Umbilical cord (tissue), 2 donors: Measurements from ENCODE around the gene DDR1. TPM values are rescaled to one million over a fixed set of nuclear protein-coding genes. Genes with fewer than 3 reads are reported as not detected.
"Not testable (repeated sequence)": the region's sequence is repeated elsewhere in the genome, so short reads cannot be mapped to it uniquely, and the experiment has no call there.

Experiments used
- DNase-seq: peaks from one replicate; pipeline ENCODE4 v3.0.0-alpha.2; 2015; ENCODE audit warnings: low spot score
- total RNA-seq: library from RNA; depleted of rRNA; stranded (reverse); fragments of >200 nt; gene quantifications from one replicate; pipeline ENCODE4 v1.2.3, GENCODE V29; 2014; ENCODE audit warnings: low replicate concordance; ENCODE audit not compliant: insufficient read depth

The DDR1 gene
- total RNA-seq, 1 donor from 2014 or later, result 19.0 TPM

DNA sequence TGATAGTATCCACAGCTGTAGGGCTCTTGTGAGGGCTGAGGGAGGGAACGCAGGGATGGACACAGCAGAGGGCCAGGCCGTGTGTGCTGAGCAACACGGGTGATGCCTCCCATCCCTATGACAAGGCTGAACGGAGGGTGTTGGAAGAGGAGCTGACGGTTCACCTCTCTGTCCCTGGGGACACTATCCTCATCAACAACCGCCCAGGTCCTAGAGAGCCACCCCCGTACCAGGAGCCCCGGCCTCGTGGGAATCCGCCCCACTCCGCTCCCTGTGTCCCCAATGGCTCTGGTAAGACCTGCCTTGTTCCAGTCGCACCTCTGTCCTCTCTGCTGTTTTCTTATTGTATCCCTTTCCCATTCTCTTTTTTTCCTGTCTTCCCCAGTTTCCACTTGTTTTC lies 10.1 kb downstream of the DDR1 start:
- no peak for DNase-seq

DNA sequence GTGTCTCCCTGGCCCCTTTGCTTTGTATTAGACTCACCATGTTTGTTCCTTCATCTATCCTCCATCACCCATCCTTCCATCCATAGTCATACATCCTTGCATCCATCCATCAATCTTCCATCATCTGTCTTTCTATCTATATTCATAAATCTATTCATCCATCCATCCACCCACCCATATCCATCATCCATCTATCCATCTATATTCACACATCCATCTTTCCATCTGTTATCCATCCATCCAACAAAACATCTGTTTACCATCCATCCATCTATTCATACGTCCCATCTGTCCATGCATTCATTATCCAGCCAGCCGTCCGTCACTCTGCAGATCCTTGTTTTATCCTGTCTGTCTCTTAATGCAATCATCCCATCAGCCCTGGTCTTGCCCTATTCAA lies 10.6 kb downstream of the DDR1 start:
- DNase-seq, result no peak

DNA sequence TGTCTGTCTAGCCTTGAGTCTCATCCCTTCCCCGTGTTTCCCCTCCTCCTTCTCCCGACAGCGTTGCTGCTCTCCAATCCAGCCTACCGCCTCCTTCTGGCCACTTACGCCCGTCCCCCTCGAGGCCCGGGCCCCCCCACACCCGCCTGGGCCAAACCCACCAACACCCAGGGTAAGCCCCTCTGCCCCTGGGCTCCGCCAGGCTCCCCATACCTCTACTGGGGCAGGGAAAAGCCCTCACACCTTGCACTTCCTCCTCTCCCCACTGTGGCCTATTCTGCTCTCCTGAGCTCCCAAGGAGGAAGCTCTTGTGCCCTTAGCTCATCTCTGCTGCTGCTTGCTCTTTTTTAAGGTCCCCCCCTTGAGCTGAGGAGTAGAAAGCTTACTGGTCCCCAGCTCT lies 11.0 kb downstream of the DDR1 start:
- no peak for DNase-seq

DNA sequence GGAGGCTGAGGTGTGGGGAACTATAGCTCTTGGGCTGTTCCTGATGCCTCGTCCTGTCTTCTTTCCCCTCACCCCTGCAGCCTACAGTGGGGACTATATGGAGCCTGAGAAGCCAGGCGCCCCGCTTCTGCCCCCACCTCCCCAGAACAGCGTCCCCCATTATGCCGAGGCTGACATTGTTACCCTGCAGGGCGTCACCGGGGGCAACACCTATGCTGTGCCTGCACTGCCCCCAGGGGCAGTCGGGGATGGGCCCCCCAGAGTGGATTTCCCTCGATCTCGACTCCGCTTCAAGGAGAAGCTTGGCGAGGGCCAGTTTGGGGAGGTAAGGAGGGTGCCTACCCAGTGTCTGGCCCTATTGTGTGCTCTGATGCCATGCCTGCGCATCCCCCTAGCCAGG lies 12.2 kb downstream of the DDR1 start:
- no peak for DNase-seq

DNA sequence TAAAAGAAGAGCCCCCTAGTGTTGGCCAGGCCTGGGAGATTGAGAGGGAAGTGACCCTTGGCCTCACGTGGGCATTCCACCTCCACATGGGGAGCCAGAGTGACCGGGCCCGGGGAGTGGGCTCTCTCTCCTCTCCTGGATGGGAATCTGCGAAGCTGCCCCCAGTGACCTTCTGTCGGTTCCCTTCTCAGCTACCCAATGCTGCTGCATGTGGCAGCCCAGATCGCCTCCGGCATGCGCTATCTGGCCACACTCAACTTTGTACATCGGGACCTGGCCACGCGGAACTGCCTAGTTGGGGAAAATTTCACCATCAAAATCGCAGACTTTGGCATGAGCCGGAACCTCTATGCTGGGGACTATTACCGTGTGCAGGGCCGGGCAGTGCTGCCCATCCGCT lies 13.6 kb downstream of the DDR1 start:
- no peak for DNase-seq

GRCh38 chr6:30898750-30899360 lies 14.5 kb downstream of the DDR1 start:
- DNase-seq, result no peak

DNA sequence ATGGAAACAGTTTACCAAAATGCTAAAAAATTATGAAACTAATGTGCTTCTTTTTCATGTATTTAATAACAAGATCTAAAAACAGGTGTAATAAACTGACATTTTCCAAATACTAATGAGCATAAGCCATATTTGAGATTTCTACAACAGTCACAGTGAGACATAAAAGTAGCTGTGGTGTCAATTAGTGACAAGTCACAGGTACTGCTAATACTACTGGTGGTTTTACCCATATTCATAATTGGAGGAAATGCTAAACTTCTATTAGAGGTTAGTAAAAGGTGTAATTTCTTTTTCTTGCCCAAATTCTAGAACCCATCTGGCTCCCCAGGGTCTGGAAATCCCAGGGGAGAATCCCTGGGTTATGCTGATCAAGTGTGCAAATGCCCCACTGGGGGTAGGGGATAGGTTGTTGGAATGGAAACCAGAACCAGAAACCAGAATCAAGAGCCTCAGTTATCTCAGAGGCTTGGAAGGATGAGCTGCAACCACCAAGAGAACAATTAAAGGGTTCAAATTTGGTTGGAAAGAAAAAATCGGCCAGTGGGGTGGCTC lies 16.6 kb downstream of the DDR1 start:
- DNase-seq, result no peak

- no peak for DNase-seq
Observed at GRCh38 chr6:30901436-30901835, 17.1 kb downstream of the DDR1 start.

DNA sequence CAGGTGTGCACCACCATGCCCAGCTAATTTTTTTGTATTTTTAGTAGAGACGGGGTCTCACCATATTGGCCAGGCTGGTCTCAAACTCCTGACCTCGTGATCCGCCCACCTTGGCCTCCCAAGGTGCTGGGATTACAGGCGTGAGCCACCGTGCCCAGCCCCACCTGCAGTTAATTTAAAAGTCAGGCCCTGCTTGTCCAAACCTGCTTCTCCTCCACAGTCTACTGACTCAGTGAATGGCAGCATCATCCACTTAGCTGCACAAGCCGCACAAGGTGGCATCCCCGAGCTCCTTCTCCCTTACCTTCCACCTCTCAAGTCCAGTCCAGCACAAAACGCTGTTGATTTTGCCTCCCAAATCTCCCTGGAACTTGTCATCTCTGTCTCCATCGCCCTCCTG lies 17.9 kb downstream of the DDR1 start:
- not testable (repeated sequence) for DNase-seq

GRCh38 chr6:30902709-30903108 lies 18.4 kb downstream of the DDR1 start:
- DNase-seq, result no peak

GRCh38 chr6:30903236-30903635 lies 18.9 kb downstream of the DDR1 start:
- no peak for DNase-seq

DNA sequence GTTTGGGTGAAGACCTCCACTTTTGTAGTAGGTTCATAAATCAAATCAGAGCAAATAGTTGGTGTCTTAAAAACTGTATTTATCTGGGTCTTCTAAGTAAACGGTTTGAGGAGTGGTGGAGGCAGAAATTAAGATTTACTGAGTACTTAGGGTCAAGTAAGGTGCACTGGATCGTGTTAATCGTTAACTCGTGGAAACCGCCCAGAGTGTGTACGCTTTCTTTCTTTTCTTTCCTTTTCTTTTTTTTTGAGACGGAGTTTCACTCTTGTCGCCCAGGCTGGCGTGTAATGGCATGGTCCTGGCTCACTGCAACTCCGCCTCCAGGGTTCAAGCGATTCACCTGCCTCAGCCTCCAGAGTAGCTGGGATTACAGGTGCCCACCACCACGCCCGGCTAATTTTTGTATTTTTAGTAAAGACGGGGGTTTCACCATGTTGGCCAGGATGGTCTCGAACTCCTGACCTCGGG lies 23.0 kb downstream of the DDR1 start:
- DNase-seq, result not testable (repeated sequence)

DNA sequence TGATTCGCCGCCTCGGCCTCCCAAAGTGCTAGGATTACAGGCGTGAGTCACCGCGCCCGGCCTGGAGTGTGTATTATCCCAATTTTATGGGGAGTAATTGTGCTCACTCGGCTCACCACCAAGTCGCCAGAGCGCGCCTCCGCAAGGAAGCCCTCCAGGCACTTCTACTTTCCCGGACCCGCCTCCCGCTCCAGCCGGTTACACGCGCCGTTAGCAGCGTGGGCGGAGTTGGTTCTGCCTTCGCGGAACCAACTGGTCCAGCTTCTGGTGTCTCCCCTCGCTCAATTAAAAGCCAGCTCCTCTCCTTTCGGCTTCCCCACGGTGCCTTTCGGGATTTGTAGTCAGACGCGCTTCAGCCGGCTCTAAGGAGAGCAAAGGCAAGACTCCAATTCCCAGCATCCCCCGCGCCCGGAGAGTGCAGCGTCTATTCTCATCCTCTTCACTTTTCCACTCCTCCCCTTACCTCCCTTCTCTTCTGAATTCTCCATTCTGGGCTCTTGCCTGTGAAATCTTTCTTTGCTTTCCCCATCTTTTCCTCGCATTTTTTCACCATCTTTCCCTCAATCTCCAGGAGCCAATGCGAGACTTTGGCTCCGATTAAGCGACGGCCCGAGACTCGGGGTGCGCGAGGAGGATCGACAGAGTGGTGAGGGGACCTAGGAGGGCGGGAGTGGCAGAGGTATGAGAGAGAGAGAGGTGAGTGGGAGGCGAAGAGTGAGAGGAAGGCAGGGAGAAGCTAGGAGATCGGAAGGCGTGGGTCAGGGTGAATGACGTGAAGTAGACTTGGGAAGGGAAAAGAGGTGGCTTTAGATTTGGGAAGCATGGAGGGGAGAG lies 23.7 kb downstream of the DDR1 start, which contains the start of gene GTF2H4:
GTF2H4 (plus strand) TSS at position 450 of the 834 bp plus-strand sequence.
- peak; percentile 100 for DNase-seq

GRCh38 chr6:30908700-30909099 lies 24.4 kb downstream of the DDR1 start:
- DNase-seq, result no peak

DNA sequence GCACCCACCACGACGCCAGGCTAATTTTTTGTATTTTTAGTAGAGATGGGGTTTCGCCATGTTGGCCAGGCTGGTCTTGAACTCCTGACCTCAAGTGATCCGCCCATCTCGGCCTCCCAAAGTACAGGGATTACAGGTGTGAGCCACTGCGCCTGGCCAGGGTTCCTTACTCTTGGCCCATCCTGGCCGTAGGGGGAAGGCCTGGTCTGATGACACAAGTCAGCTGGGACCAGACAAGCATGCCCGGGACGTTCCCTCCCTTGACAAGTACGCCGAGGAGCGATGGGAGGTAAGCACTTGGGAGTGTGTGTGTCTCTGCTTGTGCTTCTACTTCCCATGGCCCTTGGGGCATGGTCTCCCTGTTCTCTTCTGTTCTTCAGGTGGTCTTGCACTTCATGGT lies 26.2 kb downstream of the DDR1 start:
- not testable (repeated sequence) for DNase-seq

- DNase-seq, result no peak
Observed at GRCh38 chr6:30912746-30913520, 28.6 kb downstream of the DDR1 start.

- DNase-seq, result no peak
Observed at GRCh38 chr6:30913721-30914075, 29.4 kb downstream of the DDR1 start.

DNA sequence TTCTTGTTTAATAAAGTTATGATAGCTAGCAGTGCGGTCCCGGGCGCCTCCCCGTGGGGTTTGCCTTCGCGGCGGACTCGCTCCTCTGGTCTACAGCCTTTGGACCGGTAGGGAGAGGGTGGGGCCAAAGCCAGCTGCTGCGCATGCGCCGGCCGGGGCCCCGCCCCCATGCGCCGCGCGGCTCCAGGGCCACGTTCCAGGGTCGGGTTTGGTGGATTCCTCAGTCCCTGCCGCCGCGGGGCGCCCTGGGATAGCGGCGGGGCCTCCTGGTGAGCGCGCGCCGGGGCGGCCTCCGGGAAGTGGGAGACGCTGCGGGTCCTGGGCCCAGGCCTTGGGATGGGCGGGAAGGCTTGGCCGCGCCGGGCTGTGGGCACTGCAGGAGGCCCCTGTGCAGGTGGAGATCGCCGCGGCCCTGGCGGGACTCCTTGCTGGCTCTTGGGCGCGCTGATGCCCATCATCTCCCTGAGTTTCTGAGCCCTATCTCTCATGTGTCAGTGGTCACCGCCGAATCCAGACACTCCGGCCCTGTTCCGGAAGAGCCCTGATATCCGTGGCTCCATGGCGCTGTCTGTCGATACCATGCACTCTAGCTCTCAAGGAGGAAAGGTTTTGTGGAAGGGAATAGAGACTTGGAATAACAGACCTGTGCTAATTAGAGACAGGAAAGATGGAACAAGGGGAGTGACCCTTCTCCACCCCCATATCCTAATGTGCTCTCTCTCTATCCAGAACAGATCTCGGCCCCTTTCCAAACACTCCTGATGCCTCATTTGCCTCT lies 29.9 kb downstream of the DDR1 start, which contains the start of gene VARS2:
VARS2 (plus strand) TSS at position 163 of the 778 bp plus-strand sequence; CDS start at position 762, 599 bp downstream.
- DNase-seq, result peak; percentile 96

GRCh38 chr6:30914854-30915590 lies 30.7 kb downstream of the DDR1 start:
- no peak for DNase-seq

DNA sequence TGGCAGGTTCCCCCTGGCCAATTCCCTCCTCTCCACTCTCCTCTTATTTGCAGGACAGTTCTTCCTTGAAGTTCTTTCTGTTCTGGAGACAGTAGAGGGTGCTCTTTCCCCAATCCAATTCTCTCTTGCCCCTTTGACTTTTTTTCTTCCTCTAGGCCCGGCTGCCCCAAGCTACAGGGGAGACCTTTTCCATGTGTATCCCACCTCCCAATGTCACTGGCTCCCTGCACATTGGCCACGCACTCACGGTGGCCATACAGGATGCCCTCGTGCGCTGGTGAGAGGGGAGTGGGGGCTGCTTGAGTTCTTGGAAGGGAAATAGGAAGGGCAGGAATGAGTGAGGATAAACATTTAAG lies 31.2 kb downstream of the DDR1 start:
- DNase-seq, result peak; percentile 83
